GM21515 (cell line): Measurements from ENCODE around the gene BYSL.

ENCODE experiments used
- ATAC-seq: cut with Tn5 transposase; IDR thresholded peaks from one replicate; pipeline ENCODE4 v1.9.1; 2021; ENCODE audit not compliant: unreplicated experiment

Gene BYSL

DNA sequence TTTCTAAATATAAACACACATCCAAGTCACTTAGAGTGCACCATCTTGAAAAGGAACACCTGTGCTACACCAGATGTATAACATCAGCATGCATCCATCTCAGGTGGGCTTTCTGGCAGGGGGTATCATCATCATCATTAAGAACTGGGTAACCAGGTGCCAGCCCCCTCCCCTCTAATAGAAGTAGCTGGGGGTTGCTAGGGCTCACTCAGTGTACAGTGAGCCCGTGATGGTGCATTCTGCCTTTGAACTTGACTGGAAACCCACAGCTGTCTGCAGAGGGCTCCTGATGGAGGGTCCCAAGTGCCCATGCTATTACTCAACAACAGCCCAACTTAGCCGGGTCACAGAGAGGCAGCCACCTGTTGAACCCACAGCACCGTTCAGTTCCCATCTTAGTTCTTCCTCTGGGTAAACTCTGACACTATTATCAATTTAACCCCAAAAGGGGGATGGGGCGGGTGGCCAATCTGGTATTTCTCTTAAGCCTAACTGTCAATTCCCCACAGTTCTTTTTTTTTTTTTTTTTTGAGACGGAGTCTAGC, 53.1 kb downstream of the BYSL start:
- ATAC-seq: no peak

DNA sequence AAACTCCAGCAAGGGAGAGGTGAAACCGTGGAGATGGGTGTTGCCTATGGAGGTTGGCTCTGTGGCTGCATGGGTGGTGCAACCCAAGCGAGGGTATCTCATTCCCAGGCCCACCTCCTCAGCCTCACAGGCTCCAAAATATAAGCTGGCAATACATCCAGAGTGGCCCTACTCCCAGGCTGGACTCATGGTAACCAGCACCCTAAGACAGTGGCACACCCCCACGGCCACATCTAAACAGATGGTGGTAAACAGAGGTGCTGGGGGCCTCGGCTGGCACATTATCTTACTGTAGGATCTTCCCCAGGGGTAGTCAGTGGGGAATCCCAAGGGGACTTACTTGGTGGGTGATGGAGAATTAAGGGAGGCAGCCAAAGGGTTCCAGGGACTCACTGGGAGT, 54.0 kb downstream of the BYSL start:
- no peak for ATAC-seq

DNA sequence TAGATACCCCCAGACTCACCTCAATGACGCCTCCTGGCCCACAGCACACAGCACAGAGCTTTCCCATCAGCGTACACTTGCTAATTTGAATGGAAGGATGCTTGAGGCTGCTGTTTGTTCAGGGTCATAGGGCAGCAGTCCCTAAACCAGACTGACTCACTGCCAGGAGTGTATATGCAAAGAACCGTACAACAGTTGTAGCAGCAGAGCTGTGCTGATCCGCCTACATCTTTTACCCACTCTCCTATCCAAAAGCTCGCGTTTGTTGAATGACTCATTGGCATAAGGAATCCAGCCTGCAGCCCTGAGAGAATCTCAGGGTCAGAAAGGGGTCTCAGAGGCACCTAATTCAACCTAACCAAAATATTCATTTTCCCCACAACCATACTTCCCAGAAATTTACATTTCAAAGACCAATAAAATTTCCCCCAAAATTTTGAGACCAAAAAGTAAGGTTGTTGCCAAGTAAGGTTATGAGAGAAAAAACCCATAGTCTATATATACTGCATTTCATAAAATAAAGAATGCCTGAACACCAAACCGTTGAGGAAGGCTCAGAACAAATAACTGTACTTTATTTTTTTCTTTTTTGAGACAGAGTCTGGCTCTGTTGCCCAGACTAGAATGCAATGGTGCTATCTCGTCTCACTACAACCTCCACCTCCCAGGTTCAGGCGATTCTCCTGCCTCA, 55.6 kb downstream of the BYSL start:
- ATAC-seq: no peak
